Neural progenitor cell (in vitro differentiated cells): ENCODE data around the gene MYH9. TPM values are rescaled to one million over a fixed set of nuclear protein-coding genes. Genes with fewer than 3 reads are reported as not detected.

Experiments used
- DNase-seq: peaks from one replicate; pipeline ENCODE4 v3.0.0-alpha.2; 2016; ENCODE audit warnings: low spot score
- H2AFZ ChIP-seq: fragments of 200-600 bp; sonication (generic); replicated peaks from 2 replicates; pipeline ENCODE4 v1.6.1; 2016; ENCODE audit warnings: antibody characterized with exemption
- H3F3A ChIP-seq: fragments of 200-600 bp; sonication (generic); 2 replicates; pipeline ENCODE4 v1.6.1; 2016; ENCODE audit warnings: antibody characterized with exemption, low read depth
- H3K27ac ChIP-seq: fragments of 200-600 bp; sonication (generic); 2 replicates; pipeline ENCODE4 v1.5.1; 2016; ENCODE audit warnings: mild to moderate bottlenecking
- H3K27me3 ChIP-seq: fragments of 200-600 bp; sonication (generic); 2 replicates; pipeline ENCODE4 v1.6.1; 2016; ENCODE audit warnings: mild to moderate bottlenecking, moderate library complexity
- H3K36me3 ChIP-seq: fragments of 200-600 bp; sonication (generic); 2 replicates; pipeline ENCODE4 v1.5.1; 2016
- H3K4me1 ChIP-seq: fragments of 200-600 bp; sonication (generic); 2 replicates; pipeline ENCODE4 v1.6.1; 2016; ENCODE audit warnings: mixed run types
- H3K4me2 ChIP-seq: fragments of 200-600 bp; sonication (generic); 2 replicates; pipeline ENCODE4 v1.6.1; 2016
- H3K4me3 ChIP-seq: fragments of 200-600 bp; sonication (generic); 2 replicates; pipeline ENCODE4 v1.5.1; 2016
- H3K79me2 ChIP-seq: fragments of 200-600 bp; sonication (generic); 2 replicates; pipeline ENCODE4 v1.6.1; 2016; ENCODE audit warnings: low read depth
- H3K9ac ChIP-seq: fragments of 200-600 bp; sonication (generic); 2 replicates; pipeline ENCODE4 v1.6.1; 2016
- H3K9me3 ChIP-seq: fragments of 200-600 bp; sonication (generic); 2 replicates; pipeline ENCODE4 v1.5.1; 2016; ENCODE audit warnings: low read depth
- H4K20me1 ChIP-seq: fragments of 200-600 bp; sonication (generic); 2 replicates; pipeline ENCODE4 v1.6.1; 2016; ENCODE audit warnings: low read depth
- H3K27ac Mint-ChIP-seq: 3 replicates; pipeline ENCODE4 v1.8.0; 2021; ENCODE audit warnings: mixed read lengths
- H3K27me3 Mint-ChIP-seq: 2 replicates; pipeline ENCODE4 v1.8.0; 2022; ENCODE audit warnings: low read depth, mild to moderate bottlenecking, inconsistent platforms, moderate library complexity, mixed read lengths; ENCODE audit not compliant: insufficient read depth
- H3K36me3 Mint-ChIP-seq: 3 replicates; pipeline ENCODE4 v1.8.0; 2021; ENCODE audit warnings: mixed read lengths
- H3K4me1 Mint-ChIP-seq: 3 replicates; pipeline ENCODE4 v1.8.0; 2021; ENCODE audit warnings: mixed read lengths
- H3K4me3 Mint-ChIP-seq: 3 replicates; pipeline ENCODE4 v1.8.0; 2021; ENCODE audit warnings: mild to moderate bottlenecking, moderate library complexity, mixed read lengths
- H3K9me3 Mint-ChIP-seq: 3 replicates; pipeline ENCODE4 v1.8.0; 2020; ENCODE audit warnings: mixed read lengths
- EZH2 ChIP-seq: fragments of 200-600 bp; sonication (generic); IDR thresholded peaks from 2 replicates; pipeline ENCODE4 v1.6.1; 2017; ENCODE audit warnings: antibody characterized with exemption, mild to moderate bottlenecking, moderate library complexity
- EZH2phosphoT487 ChIP-seq: fragments of 200-600 bp; sonication (generic); IDR thresholded peaks from 2 replicates; pipeline ENCODE4 v1.6.1; 2017; ENCODE audit warnings: antibody characterized with exemption
- total RNA-seq: library from RNA; depleted of rRNA; stranded (reverse); fragments of >200 nt; gene quantifications from 2 replicates; pipeline ENCODE4 v1.2.3, GENCODE V29; 2015; ENCODE audit warnings: low replicate concordance
- TF ChIP-seq, protein P1 (sequence below): fragments of 200-600 bp; sonication (generic); IDR thresholded peaks from 2 replicates; pipeline ENCODE4 v1.5.1; 2017; ENCODE audit warnings: antibody characterized with exemption, mild to moderate bottlenecking

Gene MYH9
- total RNA-seq, 1 donor from 2014 or later: 77.2 TPM

DNA sequence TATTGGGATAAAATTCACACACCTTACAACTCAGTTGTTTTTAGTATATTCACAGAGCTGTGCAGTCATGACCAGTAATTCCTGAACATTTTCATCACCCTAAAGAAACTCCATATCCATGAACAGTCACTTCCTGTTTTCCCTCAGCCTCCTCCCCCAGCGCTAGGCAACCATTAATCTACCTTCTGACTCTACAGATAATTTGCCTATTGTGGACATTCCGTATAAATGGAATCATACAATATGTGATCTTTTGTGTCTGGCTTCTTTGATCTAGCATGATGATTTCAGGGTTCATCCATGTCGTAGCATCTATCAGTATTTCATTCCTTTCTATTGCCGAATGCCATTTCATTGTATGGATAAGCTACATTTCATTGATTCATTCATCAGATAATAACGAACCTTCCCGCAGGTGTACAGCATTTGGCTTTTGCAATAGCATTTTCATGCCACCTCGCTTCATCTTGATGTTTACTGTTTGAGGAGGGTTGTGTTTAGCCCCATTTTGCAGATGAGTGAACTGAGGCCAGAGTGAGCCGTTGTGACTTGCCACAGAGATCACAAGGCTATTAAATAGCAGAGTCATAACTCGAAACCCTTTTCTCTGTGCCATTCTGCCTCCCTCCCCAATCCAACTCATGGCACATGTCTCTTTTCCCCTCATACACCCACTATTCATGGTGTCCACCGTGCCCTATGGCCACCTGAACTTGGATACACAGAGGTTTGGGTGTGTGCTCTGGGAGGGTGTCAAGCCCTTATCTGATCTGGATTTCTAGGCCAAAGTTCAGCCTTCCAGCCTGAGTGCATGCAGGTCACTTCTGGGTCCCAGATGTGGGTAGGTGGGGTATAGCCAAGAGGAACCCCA, 11.1 kb upstream of the MYH9 start:
- Histone ChIP-seq H3K4me3 (no peak overlapping the region), H3K9me3 (no peaks in the 10 kb centered on the region), H3F3A (no peaks in the 10 kb centered on the region), H3K4me2 (no peak overlapping the region), H3K27me3 (no peaks in the 10 kb centered on the region), H3K79me2 (no peaks in the 10 kb centered on the region), H3K4me1 (peaks cover 6% of the 10 kb centered on the region), H2AFZ (no peak overlapping the region), H4K20me1 (no peaks in the 10 kb centered on the region), H3K27ac (no peak overlapping the region), H3K36me3 (no peaks in the 10 kb centered on the region), H3K9ac (no peak overlapping the region)
- Mint-ChIP-seq H3K4me3 (no peak overlapping the region), H3K9me3 (no peaks in the 10 kb centered on the region), H3K27ac (no peak overlapping the region), H3K4me1 (peaks cover 17% of the 10 kb centered on the region), H3K27me3 (peaks cover 4% of the 10 kb centered on the region), H3K36me3 (no peaks in the 10 kb centered on the region)
- TF ChIP-seq, protein P1, sequence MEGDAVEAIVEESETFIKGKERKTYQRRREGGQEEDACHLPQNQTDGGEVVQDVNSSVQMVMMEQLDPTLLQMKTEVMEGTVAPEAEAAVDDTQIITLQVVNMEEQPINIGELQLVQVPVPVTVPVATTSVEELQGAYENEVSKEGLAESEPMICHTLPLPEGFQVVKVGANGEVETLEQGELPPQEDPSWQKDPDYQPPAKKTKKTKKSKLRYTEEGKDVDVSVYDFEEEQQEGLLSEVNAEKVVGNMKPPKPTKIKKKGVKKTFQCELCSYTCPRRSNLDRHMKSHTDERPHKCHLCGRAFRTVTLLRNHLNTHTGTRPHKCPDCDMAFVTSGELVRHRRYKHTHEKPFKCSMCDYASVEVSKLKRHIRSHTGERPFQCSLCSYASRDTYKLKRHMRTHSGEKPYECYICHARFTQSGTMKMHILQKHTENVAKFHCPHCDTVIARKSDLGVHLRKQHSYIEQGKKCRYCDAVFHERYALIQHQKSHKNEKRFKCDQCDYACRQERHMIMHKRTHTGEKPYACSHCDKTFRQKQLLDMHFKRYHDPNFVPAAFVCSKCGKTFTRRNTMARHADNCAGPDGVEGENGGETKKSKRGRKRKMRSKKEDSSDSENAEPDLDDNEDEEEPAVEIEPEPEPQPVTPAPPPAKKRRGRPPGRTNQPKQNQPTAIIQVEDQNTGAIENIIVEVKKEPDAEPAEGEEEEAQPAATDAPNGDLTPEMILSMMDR: no peak
- TF ChIP-seq EZH2 (no peak), EZH2phosphoT487 (no peak)
- no peak for DNase-seq

DNA sequence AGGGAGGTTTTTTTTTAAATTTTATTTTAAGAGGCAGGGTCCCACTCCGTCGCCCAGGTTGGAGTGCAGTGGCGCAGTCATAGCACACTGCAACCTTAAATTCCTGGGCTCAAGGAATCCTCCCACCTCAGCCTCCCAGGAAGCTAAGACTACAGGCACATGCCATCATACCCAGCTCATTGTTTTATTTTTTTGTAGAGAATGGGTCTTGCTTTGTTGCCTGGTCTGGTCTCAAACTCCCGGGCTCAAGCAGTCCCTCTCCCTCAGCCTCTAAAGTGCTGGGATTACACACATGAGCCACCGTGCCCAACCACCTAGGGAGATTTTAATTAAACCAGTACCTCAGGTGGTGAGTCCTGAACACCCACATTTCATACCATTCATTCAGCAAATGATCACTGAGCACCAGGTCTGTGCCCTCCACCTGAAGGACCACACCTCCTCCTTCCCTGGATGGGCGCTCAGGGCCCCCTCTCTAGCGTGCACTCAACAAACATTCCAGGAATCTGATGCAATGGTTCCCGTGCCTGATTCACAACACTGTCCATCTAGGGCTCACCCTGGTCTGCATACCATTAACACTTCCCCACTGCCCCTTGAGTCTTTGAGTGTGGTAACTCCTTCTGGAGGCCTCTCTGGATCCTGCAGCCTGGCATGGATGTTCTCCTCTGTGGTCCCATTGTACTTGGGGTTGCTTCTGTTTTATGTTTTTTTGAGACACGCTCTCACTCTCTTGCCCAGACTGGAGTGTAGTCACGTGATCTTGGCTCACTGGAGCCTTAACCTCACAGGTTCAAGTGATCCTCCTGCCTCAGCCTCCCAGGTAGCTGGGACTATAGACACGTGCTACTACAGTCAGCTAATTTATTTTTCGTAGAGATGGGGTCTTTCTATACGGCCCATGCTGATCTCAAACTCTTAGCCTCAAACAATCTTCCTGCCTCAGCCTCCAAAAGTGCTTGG, 9.6 kb upstream of the MYH9 start:
- Histone ChIP-seq H3K27me3 (no peaks in the 10 kb centered on the region), H3K27ac (no peak overlapping the region), H3K4me1 (peaks cover 6% of the 10 kb centered on the region), H3K9me3 (no peaks in the 10 kb centered on the region), H4K20me1 (no peaks in the 10 kb centered on the region), H3K4me3 (no peak overlapping the region), H3K79me2 (no peaks in the 10 kb centered on the region), H3K4me2 (no peak overlapping the region), H2AFZ (peak overlapping the region; percentile 27), H3K9ac (no peak overlapping the region), H3K36me3 (no peaks in the 10 kb centered on the region), H3F3A (no peaks in the 10 kb centered on the region)
- no peak overlapping the region for H3K4me3 Mint-ChIP-seq
- H3K9me3 Mint-ChIP-seq: no peaks in the 10 kb centered on the region
- TF ChIP-seq EZH2phosphoT487 (no peak), EZH2 (no peak)
- TF ChIP-seq, protein P1: no peak
- no peaks in the 10 kb centered on the region for H3K36me3 Mint-ChIP-seq
- H3K4me1 Mint-ChIP-seq: peaks cover 17% of the 10 kb centered on the region
- H3K27ac Mint-ChIP-seq: peak overlapping the region; percentile 84
- H3K27me3 Mint-ChIP-seq: peaks cover 4% of the 10 kb centered on the region
- no peak for DNase-seq

DNA sequence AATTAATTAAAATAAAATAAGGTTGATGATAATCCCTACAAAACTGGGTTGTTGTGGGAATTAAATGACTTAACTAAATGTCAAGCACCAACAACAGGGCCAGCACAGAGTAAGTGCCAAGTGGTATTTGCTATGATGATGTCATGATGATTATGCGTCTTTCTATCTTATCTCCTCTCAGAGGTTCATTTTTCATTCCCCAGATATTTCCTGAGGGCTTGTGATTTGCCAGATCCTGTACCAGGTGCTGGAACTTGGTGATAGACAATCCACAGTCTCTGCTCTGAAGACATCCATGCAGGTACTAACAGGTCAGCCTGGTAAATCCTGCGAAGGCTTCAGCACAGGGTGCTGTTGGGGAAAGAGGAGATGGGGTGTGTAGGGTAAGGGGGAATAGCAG, 8.1 kb upstream of the MYH9 start:
- H3K9ac ChIP-seq: no peak overlapping the region
- peaks cover 6% of the 10 kb centered on the region for H3K4me1 ChIP-seq
- no peak overlapping the region for H3K4me2 ChIP-seq
- H3K4me3 ChIP-seq: no peak overlapping the region
- no peaks in the 10 kb centered on the region for H3K79me2 ChIP-seq
- H4K20me1 ChIP-seq: no peaks in the 10 kb centered on the region
- no peaks in the 10 kb centered on the region for H3K27me3 ChIP-seq
- no peak overlapping the region for H3K27ac ChIP-seq
- H3K4me3 Mint-ChIP-seq: peak overlapping the region; percentile 33
- peaks cover 4% of the 10 kb centered on the region for H3K27me3 Mint-ChIP-seq
- TF ChIP-seq, protein P1: no peak
- TF ChIP-seq EZH2: no peak
- no peak for TF ChIP-seq EZH2phosphoT487
- H3F3A ChIP-seq: peaks cover 5% of the 10 kb centered on the region
- H2AFZ ChIP-seq: no peak overlapping the region
- H3K4me1 Mint-ChIP-seq: peaks cover 24% of the 10 kb centered on the region
- no peak for DNase-seq
- no peaks in the 10 kb centered on the region for H3K9me3 ChIP-seq
- no peaks in the 10 kb centered on the region for H3K9me3 Mint-ChIP-seq
- H3K27ac Mint-ChIP-seq: peak overlapping the region; percentile 86
- H3K36me3 Mint-ChIP-seq: no peaks in the 10 kb centered on the region
- H3K36me3 ChIP-seq: no peaks in the 10 kb centered on the region
